Measurements from ENCODE around the gene LPO.

- TF ChIP-seq CTCF (IDR thresholded peaks at IDR 0.05; ENCODE audit: low read depth, low read length, poor library complexity, severe bottlenecking) (no peak), EZH2phosphoT487 (IDR thresholded peaks at IDR 0.05; ENCODE audit: borderline replicate concordance, low read length) (no peak)
Measured at GRCh38 chr17:58307468-58308172, 69.2 kb downstream of the LPO start.
